Stimulated activated CD4-positive, alpha-beta T cell treated with anti-CD3 and anti-CD28 coated beads, Interleukin-12 subunit alpha, Interleukin-12 subunit beta, amount 100 ng/mL, for 24 hours (primary cell): ENCODE results near the gene LHFPL2.

Experiments
- DNase-seq, 2 experiments: peaks; one replicate each; pipeline ENCODE4 v3.0.0-alpha.2; 2020; ENCODE audit warnings: low read depth in 2 of 2

LHFPL2 gene

DNA sequence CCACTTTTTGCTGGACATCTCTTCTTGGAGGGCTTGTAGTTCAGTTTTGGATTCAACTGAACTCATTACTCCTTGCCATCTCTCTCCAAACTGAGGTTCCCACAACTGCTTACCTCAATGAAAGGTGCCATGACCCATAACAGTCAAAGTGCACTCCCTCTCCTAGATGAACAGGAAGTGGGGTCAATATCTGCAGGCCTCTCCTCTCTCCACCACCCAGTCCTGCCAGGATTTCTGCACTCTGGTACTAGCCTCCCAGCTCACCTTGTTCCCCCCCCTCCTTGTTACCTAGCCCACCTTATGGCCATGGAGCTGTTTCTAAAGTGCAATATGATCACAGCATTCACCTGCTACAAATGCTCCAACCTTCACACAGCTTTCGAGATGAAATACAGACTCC is 5.9 kb downstream of the LHFPL2 start:
- DNase-seq, result no peak

DNA sequence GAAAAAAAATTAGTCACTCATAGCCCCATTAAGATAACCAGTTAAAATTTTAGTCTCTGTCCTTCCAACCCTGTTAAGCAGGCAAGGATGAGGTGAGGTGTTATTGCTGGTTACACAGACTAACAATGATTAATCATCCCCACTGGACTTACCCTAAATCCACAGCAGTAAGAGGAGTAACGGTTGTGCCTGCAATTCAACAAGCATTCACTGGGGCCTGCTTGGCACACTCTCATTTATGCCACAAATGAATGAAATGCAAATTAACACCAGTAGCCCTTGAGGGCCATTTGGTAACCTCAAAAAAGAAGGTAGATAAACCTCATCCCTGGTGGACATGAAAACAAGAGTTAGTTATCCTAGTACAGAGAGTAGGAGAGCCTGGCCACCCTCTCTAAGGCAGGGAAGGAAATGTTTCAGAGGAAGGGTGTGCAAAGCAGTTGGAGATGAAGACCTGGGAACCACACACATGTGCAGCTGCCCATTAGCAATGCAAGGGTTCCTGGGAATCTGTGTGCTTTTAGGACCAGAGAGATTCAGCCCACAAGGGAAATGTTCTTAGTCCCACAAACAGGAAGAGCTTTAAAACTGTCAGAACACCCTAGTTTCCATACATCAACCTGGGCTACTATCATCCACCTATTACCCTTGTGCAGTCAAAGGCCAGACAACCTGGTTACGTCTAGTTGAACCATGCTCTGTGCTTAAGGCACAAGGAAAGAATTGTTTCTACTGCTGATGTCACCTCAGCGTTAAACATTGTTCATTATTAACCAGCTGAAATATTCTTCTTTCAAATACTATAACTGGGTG is 7.7 kb downstream of the LHFPL2 start:
- no peak for DNase-seq

DNA sequence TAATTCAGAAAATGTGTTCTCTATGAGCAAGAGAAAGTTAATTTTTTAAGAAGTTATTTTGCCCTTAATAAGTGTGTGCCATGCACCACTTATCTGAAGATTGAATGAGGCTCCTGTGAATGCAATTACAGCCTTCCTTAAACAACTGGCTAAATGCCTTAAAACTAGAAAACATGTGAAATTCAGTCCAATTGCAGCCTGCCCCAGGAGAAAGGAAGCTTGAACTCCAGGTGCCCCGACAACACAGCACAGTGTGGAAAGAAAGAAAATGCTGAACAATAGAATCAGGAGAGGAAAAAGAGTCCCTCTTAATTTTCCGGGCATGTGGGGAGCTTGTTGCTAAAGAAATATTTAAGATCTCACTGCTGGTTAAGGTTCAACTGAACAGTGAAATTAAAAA is 8.8 kb downstream of the LHFPL2 start:
- DNase-seq, result no peak

DNA sequence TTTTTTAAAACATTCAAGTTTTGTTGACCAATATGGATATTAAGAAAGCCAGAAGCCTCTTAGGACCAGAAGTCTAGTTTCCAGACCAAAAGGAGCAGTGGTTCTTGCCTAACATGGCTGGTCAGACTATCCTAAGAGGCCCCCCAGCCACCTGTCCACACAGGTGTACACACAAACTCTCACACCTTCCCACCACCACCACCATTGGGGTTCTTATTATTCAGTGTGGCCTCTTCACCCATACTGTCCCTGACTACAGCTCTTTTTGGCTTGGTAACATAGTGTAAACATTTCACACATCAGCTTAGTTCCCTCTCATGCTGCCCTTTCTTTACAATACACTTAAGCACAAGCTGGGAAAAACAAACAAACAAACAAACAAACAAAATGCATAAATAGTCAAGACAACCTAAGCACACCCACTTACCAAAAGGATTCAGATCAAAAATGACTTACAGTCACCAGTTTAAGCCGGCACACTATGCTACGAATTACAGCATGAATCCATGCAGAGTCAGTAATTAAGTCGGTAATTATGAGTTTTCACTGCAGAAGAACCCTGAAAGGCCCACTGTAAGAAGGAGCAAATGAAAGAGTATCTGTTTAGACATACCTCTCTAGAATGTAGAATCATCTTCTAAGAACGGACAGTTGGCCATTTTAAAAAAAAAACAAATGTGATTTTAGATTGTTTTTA is 9.5 kb downstream of the LHFPL2 start:
- no peak for DNase-seq

DNA sequence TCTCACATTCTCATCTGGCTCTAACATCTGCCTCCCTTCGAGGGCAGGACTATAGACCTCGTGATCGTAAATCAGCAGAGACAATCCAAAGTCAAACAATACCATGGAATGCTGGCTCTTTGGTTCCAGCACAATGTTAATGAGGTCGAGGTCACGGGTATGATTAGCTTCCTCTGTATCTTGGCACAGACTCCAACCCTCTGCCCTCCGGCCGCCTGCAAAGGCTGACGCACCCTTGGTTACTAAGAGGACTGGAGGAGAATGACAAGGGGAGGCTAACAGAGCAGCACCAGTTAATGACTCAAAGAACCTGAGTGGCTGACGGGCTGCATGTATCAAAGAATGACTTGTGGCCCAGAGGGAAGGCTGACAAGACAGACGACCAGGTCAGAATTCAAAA is 10.1 kb downstream of the LHFPL2 start:
- no peak for DNase-seq

DNA sequence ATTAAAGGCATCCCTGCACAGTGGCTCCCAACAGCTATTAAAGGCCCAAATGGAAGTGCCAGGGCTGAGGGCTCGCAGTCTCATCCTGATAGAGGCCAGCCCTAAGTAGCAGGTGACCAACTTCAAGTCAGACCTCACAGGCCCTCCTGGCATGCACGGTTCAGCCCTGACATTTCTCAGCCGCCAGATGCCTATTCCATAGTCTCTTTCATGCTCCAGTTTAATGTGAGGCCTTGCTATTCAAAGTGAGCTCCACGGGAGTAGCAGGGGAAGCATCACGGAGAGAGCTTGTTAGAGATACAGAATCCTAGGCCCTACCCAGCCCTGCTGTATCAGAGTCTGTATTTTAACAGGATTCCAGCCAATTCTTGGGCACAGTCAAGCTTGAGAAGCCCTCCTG is 11.1 kb downstream of the LHFPL2 start:
- DNase-seq, result no peak

DNA sequence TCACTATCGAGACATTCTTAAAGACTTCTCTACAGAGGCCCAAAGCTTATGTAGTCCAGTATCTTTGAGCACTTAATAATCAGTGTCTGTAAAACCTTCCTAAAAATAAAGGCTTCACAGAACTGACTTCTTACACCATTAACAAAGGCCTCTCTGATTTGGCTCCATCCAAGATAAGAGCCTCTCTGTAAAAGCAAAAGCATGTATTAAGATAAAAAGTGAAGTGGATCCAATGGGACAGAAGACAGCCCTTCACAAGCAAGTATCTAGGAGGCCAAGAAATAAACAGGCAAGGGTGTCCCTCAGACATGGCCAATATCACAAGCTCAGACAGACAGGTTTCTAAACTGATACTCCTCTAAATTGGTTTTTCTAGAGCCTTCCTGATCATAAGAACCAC is 11.9 kb downstream of the LHFPL2 start:
- no peak for DNase-seq

DNA sequence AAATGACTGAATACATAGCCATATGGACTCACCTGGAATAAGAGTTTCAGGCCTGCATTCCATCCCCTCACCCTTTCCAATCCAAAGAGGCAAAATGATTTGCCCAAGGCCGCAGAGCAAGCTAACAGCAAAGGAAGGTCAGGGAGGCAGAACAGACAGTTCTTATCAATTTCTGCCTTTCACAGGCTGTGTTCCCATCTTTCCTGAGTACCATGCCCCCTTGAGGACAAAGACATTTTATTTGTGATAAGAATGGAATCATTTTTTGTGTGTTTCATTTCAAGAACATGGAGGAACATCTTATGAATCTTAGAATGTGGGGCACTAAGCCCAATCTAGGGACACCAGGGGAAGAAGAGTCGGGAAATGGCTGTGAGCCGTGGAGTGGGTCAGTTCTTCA is 13.9 kb downstream of the LHFPL2 start:
- no peak for DNase-seq

DNA sequence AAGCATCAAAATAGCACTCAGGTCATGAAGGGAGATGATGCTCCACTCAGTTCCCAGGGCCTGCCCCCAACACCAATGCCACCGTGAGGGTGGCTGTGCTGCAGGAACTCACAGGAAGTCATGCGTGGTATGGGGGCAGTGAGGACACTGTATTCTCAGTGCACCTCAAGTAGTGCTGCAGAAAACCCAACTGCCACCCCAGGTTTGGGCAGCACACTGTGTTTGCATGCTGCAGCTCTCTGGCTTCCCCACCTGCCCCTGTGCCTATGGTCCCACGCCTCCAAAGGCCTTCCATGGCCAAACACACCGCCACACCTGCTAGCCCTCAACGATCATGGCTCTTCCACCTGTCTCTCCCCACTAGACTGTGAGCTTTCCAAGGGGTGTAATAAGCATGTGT is 14.3 kb downstream of the LHFPL2 start:
- DNase-seq, result no peak

DNA sequence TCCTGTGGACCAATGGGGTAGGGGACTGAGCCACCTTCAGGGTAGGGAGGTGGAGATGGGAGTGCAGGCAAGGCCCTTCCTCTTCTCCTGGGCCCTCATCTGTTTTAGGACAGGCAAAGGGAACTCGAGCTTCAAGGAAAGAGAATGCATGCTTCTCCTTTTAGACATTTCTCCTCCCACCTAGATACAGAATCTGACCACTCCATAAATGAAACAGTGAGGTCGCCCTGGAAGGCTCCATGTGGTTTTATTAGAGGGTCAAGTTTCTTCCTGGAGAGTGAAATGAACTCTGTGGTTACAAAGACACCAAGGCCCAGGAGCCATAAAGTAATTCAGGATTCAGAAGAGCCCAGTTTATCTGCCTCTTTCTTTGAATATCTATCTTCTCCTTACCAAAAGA is 14.9 kb downstream of the LHFPL2 start:
- no peak for DNase-seq

DNA sequence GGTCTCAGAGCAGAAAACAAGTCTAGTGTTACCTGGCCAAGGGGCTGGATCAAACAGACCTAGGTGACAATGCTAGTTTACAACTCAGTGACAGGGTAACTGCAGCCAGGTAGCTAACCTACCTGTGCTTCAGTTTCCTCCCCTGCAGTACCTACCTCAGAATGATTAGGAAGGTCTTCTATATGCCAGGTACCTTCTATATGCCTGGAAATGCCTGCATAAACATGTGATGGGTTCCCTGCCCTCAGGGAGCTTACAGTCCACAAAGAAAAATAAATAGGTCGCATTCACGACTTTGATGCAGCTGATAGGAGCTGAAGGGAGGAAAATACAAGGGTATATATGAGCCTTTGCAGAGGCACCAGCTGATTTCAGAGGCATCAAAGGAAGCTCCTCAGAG is 16.1 kb downstream of the LHFPL2 start:
- no peak for DNase-seq

DNA sequence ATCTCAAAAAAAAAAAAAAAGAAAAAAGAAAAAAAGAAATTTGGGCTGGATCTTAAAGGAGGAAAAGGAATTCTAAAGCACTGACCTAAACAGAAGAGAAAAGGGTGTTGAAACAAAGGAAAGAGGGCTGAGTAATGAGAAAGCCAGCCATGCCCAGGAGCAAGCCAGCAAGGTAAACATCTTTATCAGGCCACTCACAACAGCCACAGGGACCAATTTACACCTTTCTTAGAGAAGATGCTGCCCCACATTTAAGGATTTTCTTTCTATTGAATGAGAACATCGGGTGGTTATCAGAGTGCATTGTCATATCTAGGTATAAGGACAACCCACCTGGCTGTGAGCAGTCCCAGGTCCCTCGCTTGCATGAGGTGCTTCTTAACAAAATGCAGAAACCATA is 16.6 kb downstream of the LHFPL2 start:
- no peak for DNase-seq

DNA sequence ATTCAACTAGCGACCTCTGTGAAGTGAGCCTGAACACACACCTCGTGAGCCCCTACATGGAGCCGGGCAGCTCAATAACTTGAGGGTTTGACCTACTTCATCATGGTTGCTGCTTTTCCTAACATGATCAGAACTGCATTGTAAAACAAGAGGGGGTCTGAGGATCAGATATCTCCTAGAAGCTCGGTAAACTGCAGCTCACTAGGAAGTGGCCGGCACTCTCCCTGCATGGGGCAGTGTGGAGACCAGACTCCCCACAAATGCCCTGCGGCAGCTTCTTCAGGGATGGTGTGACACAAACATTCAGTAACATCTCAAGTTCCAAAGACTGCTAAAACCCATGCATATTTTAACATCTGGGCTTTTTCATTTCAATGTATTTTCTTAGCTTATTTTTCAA is 18.5 kb downstream of the LHFPL2 start:
- no peak for DNase-seq

DNA sequence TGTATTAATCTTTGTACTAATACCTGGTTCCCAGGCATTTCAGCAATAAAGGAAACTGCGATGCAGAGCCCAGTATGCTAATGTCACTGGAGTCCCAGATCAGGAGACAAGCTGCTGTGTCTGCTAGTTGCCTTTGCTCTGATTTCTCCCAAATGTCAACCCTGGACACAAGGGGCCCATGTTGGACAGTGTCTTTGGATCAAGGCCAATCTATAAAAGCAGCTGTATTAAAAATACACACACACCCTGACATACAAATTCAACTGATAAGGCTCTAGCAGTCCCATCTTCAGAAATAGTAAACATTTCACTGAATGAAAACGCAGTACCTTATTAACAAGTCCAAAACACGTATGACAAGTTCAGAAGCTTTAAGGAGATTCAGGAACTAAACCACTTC is 18.9 kb downstream of the LHFPL2 start:
- DNase-seq, result no peak

DNA sequence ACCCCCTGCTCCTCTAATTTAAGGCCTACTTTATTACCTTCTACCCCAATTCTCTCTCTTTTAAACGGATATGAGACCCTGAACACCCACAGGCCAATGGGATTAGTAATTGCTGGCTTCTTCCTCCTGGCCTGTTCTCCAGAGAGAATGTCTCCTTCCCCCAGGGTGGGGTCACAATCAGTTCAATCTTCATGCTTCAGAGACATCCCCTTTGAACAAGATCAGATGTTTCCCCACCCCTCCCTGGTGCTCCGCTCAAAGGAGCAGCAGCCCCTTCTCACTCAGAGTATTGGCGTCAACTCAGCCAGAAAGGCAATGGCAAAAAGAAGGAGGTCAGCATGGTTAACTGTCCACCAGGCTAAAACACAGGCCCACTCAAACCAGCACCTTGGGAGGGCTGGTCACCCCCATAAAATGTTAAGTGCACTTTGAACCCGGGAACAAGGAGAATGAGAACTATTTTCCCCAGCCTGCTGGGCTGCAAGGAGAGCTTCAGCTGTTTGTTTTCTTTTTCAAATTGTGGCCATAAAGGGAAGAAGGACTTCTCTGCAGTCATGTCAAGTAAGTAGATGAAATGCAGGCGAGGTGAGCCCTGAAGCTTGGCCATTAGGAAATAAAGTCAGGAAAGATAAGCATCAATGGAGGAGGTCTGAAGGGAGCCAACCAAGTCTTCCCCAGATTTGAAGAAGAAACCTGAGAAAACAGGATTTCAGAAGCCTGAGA is 20.1 kb downstream of the LHFPL2 start:
- no peak for DNase-seq

DNA sequence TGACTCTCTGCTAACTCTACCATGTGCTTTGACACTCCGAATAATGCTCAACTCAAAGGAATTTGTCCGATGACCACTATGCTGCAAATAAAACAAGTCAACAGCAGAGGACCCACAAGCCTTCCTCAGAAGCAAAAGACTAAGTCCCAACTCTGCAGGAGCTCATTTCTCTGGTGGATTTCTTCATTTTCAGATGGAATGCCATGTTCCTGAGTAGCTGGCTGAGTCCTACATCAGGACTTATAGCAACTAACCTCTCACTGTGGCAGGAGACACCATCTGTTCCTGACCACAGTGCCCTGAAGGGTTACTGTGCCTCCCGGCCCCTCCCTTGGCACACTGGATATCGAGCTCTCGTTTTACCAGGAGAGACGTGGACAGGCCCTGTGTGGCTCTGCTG is 20.8 kb downstream of the LHFPL2 start:
- no peak for DNase-seq

DNA sequence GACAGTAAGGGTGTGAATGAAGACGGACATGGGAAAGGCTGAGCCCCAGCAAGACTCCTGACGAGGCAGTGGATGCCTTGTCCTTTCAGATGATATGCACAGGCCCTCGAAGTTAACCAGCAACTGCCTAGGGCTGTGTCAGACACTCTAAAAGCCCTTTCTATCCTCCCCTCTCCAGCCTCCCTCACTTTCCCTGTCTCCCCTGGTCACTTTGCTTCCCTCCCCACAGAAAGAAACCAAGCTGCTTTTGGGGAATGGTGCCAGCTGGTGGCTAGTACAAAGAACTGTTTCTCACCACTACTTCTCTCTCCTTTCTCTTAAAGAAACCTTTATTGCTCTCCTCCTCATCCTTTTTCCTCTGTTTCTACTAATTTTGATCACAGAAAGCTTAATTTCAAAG is 21.4 kb downstream of the LHFPL2 start:
- DNase-seq, result no peak

DNA sequence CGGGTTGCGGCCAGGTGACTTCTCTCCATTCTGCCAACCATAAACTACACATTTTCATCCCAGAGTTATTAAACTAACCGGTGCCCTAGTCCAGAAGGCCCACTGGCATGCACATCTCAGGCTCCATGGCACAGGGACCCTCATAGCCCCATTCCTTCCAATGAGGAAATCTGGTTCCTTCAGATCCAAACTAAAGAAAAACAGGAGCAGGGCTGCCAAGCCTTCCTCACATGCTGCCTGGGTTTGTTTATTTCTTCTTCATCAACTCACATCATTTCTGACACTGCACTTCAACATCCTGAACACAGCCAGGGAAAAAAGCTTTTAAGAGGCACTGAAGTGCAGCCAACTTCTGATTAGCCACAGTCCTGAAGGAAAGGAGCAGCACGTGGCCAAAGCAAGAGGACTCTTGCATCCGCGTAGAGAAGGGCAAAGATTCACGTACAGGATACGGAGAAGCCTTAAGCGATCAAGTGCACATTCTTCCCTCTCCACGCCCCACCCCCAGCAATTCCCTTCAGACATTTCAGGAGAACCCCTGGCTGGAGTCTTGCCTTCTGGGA is 22.5 kb downstream of the LHFPL2 start:
- no peak for DNase-seq

DNA sequence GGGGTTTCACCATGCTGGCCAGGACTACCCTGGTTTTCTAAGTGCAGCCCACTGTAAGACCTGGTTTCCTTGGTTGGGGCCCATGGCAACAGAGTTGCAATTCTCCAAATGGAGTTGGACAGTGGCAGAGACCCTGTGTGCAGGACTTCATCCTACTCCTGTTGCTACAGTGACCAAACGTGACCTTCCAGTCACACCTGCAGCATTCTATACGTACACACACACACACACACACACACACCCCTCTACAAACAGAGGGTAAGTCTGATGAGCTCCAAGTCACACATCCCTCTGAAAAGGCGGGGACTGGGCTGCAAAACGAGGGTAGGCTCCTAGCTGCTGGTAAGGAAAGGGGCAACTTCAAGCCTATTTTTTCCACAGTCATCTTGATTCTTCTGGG is 23.6 kb downstream of the LHFPL2 start:
- no peak for DNase-seq

DNA sequence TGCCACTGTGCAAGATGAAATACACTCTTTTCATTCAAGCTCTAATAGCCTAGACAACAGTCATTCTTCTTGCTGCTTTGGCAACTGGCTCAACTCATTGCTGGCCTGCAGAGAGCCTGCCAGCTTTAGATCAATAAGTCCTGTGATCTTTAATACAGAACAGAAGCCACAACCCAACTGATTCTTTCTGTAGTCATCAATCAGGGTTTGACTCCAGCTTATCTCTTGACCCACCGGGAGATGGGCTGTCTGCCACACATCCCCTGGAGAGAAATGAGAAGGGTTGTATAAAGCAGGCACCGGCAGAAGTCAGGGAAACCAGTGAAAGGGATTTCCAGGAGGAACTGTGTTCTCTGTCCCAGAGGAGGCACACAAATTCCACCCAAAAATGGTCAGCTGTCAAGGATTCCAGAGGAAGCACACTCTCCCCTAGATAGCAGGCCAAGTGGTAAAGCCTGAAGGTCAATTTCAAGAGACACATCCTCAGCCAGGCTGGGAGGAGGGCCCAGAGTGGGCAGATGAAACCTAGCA is 24.5 kb downstream of the LHFPL2 start:
- DNase-seq, result no peak

DNA sequence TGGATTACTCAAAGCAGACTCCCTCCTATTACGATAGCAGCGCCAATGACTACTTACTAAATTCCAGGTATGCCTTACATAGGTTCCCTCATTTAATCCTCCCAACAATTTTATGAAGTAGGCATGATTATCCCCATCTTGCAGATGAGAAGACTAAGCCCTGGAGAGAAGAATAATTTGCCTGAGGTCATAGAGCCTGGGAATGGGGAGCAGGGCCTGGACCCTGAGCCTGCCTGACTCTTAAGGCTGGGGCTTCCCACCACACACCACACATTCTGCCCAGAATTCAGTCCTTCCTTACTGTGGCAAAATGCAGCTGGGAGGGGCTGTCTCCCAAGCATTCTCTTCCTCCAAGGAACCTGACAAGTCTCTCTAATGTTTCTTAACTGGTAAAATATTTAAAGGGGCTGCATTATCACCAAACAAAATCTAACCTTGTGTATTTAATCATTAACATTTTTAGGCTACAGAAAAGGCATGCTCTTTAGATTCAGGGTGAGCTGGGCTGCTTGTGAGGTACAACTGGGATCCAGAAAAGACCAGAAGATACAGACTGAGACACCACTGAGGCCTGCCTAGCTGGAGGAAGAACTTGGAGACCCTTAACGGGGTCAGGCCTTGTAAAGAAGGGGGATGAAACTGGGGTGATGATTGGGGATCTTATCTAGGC is 26.1 kb downstream of the LHFPL2 start:
- DNase-seq, result no peak

DNA sequence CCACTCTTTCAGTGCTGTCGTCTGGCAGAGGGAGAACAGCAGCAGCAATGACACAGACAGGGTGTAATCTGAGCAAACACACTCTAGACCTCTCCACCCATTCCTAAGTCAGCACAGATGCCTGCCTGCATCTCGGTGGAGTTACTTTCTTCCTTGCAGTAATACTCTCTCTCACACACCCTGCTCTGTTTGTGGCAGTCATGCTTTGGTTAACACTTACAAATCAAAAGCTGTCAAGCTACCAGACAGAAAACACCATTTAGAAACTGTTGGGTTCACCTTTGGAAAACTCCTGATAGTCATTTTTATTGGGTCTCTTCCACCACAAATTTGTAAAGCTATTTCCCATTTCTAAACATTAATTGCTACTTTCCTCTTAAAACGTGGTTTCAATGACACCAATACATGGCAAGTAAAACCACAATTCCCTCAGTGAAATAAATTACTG is 27.3 kb downstream of the LHFPL2 start:
- no peak for DNase-seq
